A549 (cell line): ENCODE data around the gene FOCAD. TPM values are rescaled to one million over a fixed set of nuclear protein-coding genes. Genes with fewer than 3 reads are reported as not detected.

ENCODE experiments used
- ATAC-seq, 2 experiments: fragments of 200-7000 bp in 1 of 2; fragments of >200 bp in 1 of 2; cut with Nextera tagmentation in 1 of 2; cut with Tn5 transposase in 1 of 2; 3 replicates each; pipeline versions ENCODE4 v1.8.0 to v1.9.1; 2018 to 2020; ENCODE audit warnings: mild to moderate bottlenecking in 1 of 2, moderate library complexity in 1 of 2
- CTCF ChIA-PET: fragments of 300-600 bp; sonication (Branson Sonifier 250); formaldehyde crosslinking; extraction: SDS; loops from one replicate; lab custom pipeline; 2021; ENCODE audit warnings: antibody characterized with exemption, inconsistent platforms; lab: Yijun Ruan, JAX
- POLR2A ChIA-PET: fragments of 350-600 bp; formaldehyde crosslinking; extraction: SDS; loops from one replicate; lab custom pipeline; 2021; ENCODE audit warnings: antibody characterized with exemption, inconsistent platforms; lab: Yijun Ruan, JAX
- DNase-seq, 2 experiments: peaks; one replicate each; pipeline versions ENCODE4 v3.0.0 to v3.0.0-alpha.2; 2011 to 2016; ENCODE audit warnings: low read depth in 1 of 2, low spot score in 1 of 2
- FAIRE-seq: peaks from 2 replicates; lab custom pipeline; 2011; peaks lifted over from hg19 to GRCh38; lab: Jason Lieb, UNC
- H3K27ac ChIP-seq, 2 experiments: fragments of >200 bp; sonication (Bioruptor Twin); formaldehyde crosslinking; 3 replicates each; pipeline ENCODE4 v1.5.1; 2016 to 2017
- H3K4me1 ChIP-seq: fragments of >200 bp; sonication (Bioruptor Twin); formaldehyde crosslinking; 3 replicates; pipeline ENCODE4 v1.6.1; 2016
- H3K4me2 ChIP-seq: fragments of >200 bp; sonication (Bioruptor Twin); formaldehyde crosslinking; 3 replicates; pipeline ENCODE4 v1.6.1; 2016
- H3K4me3 ChIP-seq: fragments of >200 bp; sonication (Bioruptor Twin); formaldehyde crosslinking; 3 replicates; pipeline ENCODE4 v1.5.1; 2016
- H3K9me3 ChIP-seq: fragments of >200 bp; sonication (Bioruptor Twin); formaldehyde crosslinking; 3 replicates; pipeline ENCODE4 v1.6.1; 2016
- CBX2 ChIP-seq: fragments of 200-600 bp; sonication (generic); IDR thresholded peaks from 2 replicates; pipeline ENCODE4 v1.6.1; 2016; ENCODE audit warnings: low read depth, mild to moderate bottlenecking, borderline replicate concordance
- CBX8 ChIP-seq: fragments of 200-600 bp; sonication (generic); IDR thresholded peaks from 2 replicates; pipeline ENCODE4 v1.6.1; 2016
- CHD2 ChIP-seq: fragments of 150-350 bp; IDR thresholded peaks from 2 replicates; pipeline ENCODE4 v1.6.1; 2014; ENCODE audit warnings: low read length; ENCODE audit not compliant: partially characterized antibody
- CHD4 ChIP-seq: fragments of 200-600 bp; sonication (generic); IDR thresholded peaks from 2 replicates; pipeline ENCODE4 v1.6.1; 2016; ENCODE audit warnings: antibody characterized with exemption, mild to moderate bottlenecking, borderline replicate concordance
- EHMT2 ChIP-seq: fragments of 200-600 bp; sonication (generic); IDR thresholded peaks from 2 replicates; pipeline ENCODE4 v1.6.1; 2016; ENCODE audit warnings: antibody characterized with exemption, low read depth, mild to moderate bottlenecking, moderate library complexity
- ESRRA ChIP-seq: fragments of 150-350 bp; IDR thresholded peaks from 2 replicates; pipeline ENCODE4 v1.6.1; 2014; ENCODE audit warnings: mild to moderate bottlenecking, low read length, borderline replicate concordance
- FOSL2 ChIP-seq, 2 experiments: fragments of 450-650 bp in 1 of 2; fragments of >200 bp in 1 of 2; sonication (Bioruptor Twin) in 1 of 2; formaldehyde crosslinking; IDR thresholded peaks; 2 replicates each; pipeline versions ENCODE4 v1.5.0 to v1.6.1; 2016 to 2020; ENCODE audit warnings: mild to moderate bottlenecking in 1 of 2, moderate library complexity in 1 of 2
- HDAC2 ChIP-seq: fragments of 200-600 bp; sonication (generic); IDR thresholded peaks from 2 replicates; pipeline ENCODE4 v1.6.1; 2016
- HEYL ChIP-seq: fragments of 250-450 bp; sonication (Bioruptor Pico); IDR thresholded peaks from 2 replicates; pipeline ENCODE4 v1.8.0; 2021; ENCODE audit warnings: mild to moderate bottlenecking, moderate library complexity
- HOXA7 ChIP-seq: fragments of 250-450 bp; sonication (Bioruptor Pico); IDR thresholded peaks from 2 replicates; pipeline ENCODE4 v1.5.0; 2020; ENCODE audit warnings: mild to moderate bottlenecking, moderate library complexity
- HOXB5 ChIP-seq: fragments of 250-450 bp; sonication (Bioruptor Pico); IDR thresholded peaks from 2 replicates; pipeline ENCODE4 v1.5.0; 2020; ENCODE audit warnings: mild to moderate bottlenecking, moderate library complexity
- JUN ChIP-seq, 2 experiments: fragments of >200 bp; sonication (Bioruptor Twin); formaldehyde crosslinking; IDR thresholded peaks; 2 replicates in 1 of 2; 3 replicates in 1 of 2; pipeline ENCODE4 v1.6.1; 2016 to 2017
- KDM1A ChIP-seq: fragments of 200-600 bp; sonication (generic); IDR thresholded peaks from 2 replicates; pipeline ENCODE4 v1.6.1; 2016; ENCODE audit warnings: low read depth, mild to moderate bottlenecking
- MAFK ChIP-seq: fragments of 450-650 bp; IDR thresholded peaks from 2 replicates; pipeline ENCODE4 v1.6.1; 2014; ENCODE audit not compliant: partially characterized antibody
- MYC ChIP-seq: IDR thresholded peaks from 2 replicates; pipeline ENCODE4 v1.6.1; 2012; ENCODE audit warnings: mild to moderate bottlenecking, inconsistent platforms, low read length, improper control_type of control experiment, borderline replicate concordance
- NPAS2 ChIP-seq: fragments of 250-450 bp; sonication (Bioruptor Pico); IDR thresholded peaks from 2 replicates; pipeline ENCODE4 v1.8.0; 2022; ENCODE audit warnings: mild to moderate bottlenecking, moderate library complexity, borderline replicate concordance
- POLR2AphosphoS2 ChIP-seq: conservative IDR thresholded peaks from 2 replicates; pipeline ENCODE4 v1.6.1; 2012; ENCODE audit warnings: low read length, improper control_type of control experiment, inconsistent platforms
- RAD21 ChIP-seq, 2 experiments: fragments of >200 bp in 1 of 2; sonication (Bioruptor Twin) in 1 of 2; formaldehyde crosslinking in 1 of 2; IDR thresholded peaks in 1 of 2; conservative IDR thresholded peaks in 1 of 2; 2 replicates in 1 of 2; 3 replicates in 1 of 2; pipeline ENCODE4 v1.6.1; 2012 to 2018; ENCODE audit warnings: inconsistent platforms in 1 of 2
- RFX5 ChIP-seq: fragments of 450-650 bp; IDR thresholded peaks from 2 replicates; pipeline ENCODE4 v1.7.1; 2014; ENCODE audit warnings: antibody characterized with exemption, mild to moderate bottlenecking, moderate library complexity
- ZC3H11A ChIP-seq: fragments of 450-650 bp; IDR thresholded peaks from 2 replicates; pipeline ENCODE4 v1.6.1; 2014; ENCODE audit warnings: antibody characterized with exemption, mild to moderate bottlenecking
- ZNF302 ChIP-seq: fragments of 250-450 bp; sonication (Bioruptor Pico); IDR thresholded peaks from 2 replicates; pipeline ENCODE4 v1.9.0; 2021; ENCODE audit warnings: inconsistent platforms, mild to moderate bottlenecking, moderate library complexity
- ZSCAN20 ChIP-seq: fragments of 250-450 bp; sonication (Bioruptor Pico); IDR thresholded peaks from 2 replicates; pipeline ENCODE4 v1.8.0; 2022; ENCODE audit warnings: mild to moderate bottlenecking, moderate library complexity
- WGBS: methylation state at CpG from one replicate; pipeline ENCODE4 v1.1.6; 2017; ENCODE audit errors: missing lambda C conversion rate; 5-methylcytosine and 5-hydroxymethylcytosine counted together
- polyA plus RNA-seq, 4 experiments: library from polyadenylated mRNA; depleted of rRNA in 3 of 4; stranded (reverse); fragments of >200 nt; fragmentation: RNase III in 1 of 4; extraction: RNeasy Plus Mini Kit Qiagen cat#74134 plus additional on column Dnase treatment in 1 of 4; gene quantifications; 2 replicates in 3 of 4; 3 replicates in 1 of 4; pipeline ENCODE4 v1.2.3, GENCODE V29; 2011 to 2017
- TF ChIP-seq, protein P1 (sequence below): IDR thresholded peaks from 2 replicates; pipeline ENCODE4 v1.6.1; 2012; ENCODE audit warnings: low read depth, borderline replicate concordance
- TF ChIP-seq, protein P2 (sequence below): fragments of 150-350 bp; IDR thresholded peaks from 2 replicates; pipeline ENCODE4 v1.6.1; 2014; ENCODE audit warnings: low read depth, mild to moderate bottlenecking, low read length
- TF ChIP-seq, protein P3 (sequence below): fragments of 450-650 bp; IDR thresholded peaks from 2 replicates; pipeline ENCODE4 v1.6.1; 2014; ENCODE audit warnings: antibody characterized with exemption
- TF ChIP-seq, protein P4 (sequence below): IDR thresholded peaks from 2 replicates; pipeline ENCODE4 v1.6.1; 2012
- TF ChIP-seq, protein P5 (sequence below): fragments of >200 bp; sonication (Bioruptor Twin); formaldehyde crosslinking; IDR thresholded peaks from 3 replicates; pipeline ENCODE4 v1.6.1; 2016
- TF ChIP-seq, protein P6 (sequence below): fragments of 250-450 bp; sonication (Bioruptor Pico); IDR thresholded peaks from 2 replicates; pipeline ENCODE4 v1.5.0; 2021; ENCODE audit warnings: mild to moderate bottlenecking, moderate library complexity, borderline replicate concordance

The FOCAD gene
- polyA plus RNA-seq, 2 of the 4 experiments (the other 2 are of a cell fraction): 22.0 to 53.8 TPM

DNA sequence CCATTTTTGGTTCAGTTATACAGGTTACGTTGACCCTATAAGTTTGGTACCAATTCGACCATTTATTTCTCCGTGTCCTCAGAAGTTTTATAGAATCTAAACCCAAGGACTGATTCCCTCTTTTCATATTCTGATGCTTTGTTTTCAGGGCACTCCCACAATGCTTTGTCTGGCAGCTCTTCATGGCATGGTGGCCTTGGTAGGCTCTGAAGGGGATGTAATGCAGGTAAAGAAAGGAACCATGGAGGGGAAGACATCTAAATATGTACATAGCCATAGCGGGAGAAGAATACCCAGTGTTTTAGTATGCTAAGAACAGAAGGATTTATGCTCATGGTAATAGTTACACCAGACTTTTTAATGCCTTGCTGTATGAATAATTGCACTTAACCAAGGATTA lies 264.6 kb downstream of the FOCAD start:
- H3K27ac ChIP-seq: no peak overlapping the region
- TF ChIP-seq HOXA7 (CRISPR knock-in tag) (no peak), RAD21 (conservative IDR thresholded peaks at IDR 0.05 in 1 of 2, IDR thresholded peaks at IDR 0.05 in 1 of 2) (no peak), ESRRA (no peak), EHMT2 (no peak), HOXB5 (CRISPR knock-in tag) (no peak), JUN (IDR thresholded peaks at IDR 0.05) (no peak), POLR2AphosphoS2 (no peak), HEYL (no peak), RFX5 (no peak), CBX8 (no peak), ZC3H11A (no peak), CBX2 (no peak), ZSCAN20 (CRISPR knock-in tag) (no peak), CHD2 (no peak)
- TF ChIP-seq, protein P1, sequence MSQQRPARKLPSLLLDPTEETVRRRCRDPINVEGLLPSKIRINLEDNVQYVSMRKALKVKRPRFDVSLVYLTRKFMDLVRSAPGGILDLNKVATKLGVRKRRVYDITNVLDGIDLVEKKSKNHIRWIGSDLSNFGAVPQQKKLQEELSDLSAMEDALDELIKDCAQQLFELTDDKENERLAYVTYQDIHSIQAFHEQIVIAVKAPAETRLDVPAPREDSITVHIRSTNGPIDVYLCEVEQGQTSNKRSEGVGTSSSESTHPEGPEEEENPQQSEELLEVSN: no peak
- TF ChIP-seq, protein P2, sequence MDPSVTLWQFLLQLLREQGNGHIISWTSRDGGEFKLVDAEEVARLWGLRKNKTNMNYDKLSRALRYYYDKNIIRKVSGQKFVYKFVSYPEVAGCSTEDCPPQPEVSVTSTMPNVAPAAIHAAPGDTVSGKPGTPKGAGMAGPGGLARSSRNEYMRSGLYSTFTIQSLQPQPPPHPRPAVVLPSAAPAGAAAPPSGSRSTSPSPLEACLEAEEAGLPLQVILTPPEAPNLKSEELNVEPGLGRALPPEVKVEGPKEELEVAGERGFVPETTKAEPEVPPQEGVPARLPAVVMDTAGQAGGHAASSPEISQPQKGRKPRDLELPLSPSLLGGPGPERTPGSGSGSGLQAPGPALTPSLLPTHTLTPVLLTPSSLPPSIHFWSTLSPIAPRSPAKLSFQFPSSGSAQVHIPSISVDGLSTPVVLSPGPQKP: no peak
- TF ChIP-seq, protein P3, sequence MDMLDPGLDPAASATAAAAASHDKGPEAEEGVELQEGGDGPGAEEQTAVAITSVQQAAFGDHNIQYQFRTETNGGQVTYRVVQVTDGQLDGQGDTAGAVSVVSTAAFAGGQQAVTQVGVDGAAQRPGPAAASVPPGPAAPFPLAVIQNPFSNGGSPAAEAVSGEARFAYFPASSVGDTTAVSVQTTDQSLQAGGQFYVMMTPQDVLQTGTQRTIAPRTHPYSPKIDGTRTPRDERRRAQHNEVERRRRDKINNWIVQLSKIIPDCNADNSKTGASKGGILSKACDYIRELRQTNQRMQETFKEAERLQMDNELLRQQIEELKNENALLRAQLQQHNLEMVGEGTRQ: no peak
- TF ChIP-seq, protein P4, sequence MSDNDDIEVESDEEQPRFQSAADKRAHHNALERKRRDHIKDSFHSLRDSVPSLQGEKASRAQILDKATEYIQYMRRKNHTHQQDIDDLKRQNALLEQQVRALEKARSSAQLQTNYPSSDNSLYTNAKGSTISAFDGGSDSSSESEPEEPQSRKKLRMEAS: no peak
- no peak for FAIRE-seq
- no peaks in the 10 kb centered on the region for H3K9me3 ChIP-seq
- WGBS: 94% methylated on average over 4 of the region's 4 CpGs
- CTCF ChIA-PET: interaction anchor here (1.1 kb wide), 1 partner anchor 162 kb away, joined by 4 read pairs; no protein-coding TSS in a partner anchor
- H3K4me1 ChIP-seq: no peaks in the 10 kb centered on the region
- H3K4me3 ChIP-seq: no peak overlapping the region
- POLR2A ChIA-PET: no interaction called here
- ATAC-seq: no peak
- DNase-seq: no peak
- H3K4me2 ChIP-seq: no peak overlapping the region

DNA sequence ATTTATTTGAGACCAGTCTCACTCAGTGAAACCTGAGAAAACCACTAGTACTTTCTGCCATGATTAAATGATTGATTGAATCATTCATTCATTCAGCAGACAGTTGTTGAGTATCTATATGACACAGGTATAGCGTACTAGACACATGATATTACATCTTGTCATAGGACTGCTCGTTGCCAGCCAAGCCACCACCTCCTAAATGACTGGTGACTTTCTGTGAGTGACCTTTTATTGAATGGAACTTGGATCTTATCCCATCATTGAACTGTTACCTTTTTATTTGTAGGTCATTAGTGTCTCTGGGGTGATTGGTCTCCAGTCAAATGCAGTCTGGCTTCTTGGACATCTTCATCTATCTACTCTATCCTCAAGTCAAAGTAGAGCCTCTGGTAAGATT lies 266.6 kb downstream of the FOCAD start:
- WGBS: 81% methylated on average over 2 of the region's 2 CpGs
- FAIRE-seq (no peak), ATAC-seq (no peak), DNase-seq (no peak)
- H3K9me3 ChIP-seq: no peaks in the 10 kb centered on the region
- no peak overlapping the region for H3K4me2 ChIP-seq
- CTCF ChIA-PET: interaction anchor here (1.4 to 2.5 kb wide), 2 partner anchors 9 to 160 kb away, joined by 4 to 14 read pairs; no protein-coding TSS in a partner anchor
- POLR2A ChIA-PET: no interaction called here
- H3K27ac ChIP-seq: no peak overlapping the region
- no peak overlapping the region for H3K4me3 ChIP-seq
- no peaks in the 10 kb centered on the region for H3K4me1 ChIP-seq
- TF ChIP-seq, protein P4: no peak
- no peak for TF ChIP-seq ZNF302 (CRISPR knock-in tag)
- TF ChIP-seq HEYL: no peak
- no peak for TF ChIP-seq KDM1A
- no peak for TF ChIP-seq HDAC2
- TF ChIP-seq MYC: no peak
- no peak for TF ChIP-seq FOSL2 (IDR thresholded peaks at IDR 0.05)
- no peak for TF ChIP-seq FOSL2 (CRISPR knock-in tag; IDR thresholded peaks at IDR 0.05)
- TF ChIP-seq NPAS2: no peak
- TF ChIP-seq, protein P1: no peak
- no peak for TF ChIP-seq MAFK
- TF ChIP-seq, protein P5, sequence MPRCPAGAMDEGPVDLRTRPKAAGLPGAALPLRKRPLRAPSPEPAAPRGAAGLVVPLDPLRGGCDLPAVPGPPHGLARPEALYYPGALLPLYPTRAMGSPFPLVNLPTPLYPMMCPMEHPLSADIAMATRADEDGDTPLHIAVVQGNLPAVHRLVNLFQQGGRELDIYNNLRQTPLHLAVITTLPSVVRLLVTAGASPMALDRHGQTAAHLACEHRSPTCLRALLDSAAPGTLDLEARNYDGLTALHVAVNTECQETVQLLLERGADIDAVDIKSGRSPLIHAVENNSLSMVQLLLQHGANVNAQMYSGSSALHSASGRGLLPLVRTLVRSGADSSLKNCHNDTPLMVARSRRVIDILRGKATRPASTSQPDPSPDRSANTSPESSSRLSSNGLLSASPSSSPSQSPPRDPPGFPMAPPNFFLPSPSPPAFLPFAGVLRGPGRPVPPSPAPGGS: no peak
- TF ChIP-seq, protein P6, sequence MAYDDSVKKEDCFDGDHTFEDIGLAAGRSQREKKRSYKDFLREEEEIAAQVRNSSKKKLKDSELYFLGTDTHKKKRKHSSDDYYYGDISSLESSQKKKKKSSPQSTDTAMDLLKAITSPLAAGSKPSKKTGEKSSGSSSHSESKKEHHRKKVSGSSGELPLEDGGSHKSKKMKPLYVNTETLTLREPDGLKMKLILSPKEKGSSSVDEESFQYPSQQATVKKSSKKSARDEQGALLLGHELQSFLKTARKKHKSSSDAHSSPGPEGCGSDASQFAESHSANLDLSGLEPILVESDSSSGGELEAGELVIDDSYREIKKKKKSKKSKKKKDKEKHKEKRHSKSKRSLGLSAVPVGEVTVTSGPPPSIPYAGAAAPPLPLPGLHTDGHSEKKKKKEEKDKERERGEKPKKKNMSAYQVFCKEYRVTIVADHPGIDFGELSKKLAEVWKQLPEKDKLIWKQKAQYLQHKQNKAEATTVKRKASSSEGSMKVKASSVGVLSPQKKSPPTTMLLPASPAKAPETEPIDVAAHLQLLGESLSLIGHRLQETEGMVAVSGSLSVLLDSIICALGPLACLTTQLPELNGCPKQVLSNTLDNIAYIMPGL (CRISPR knock-in tag): no peak
- TF ChIP-seq CHD4: no peak
- no peak for TF ChIP-seq RAD21 (conservative IDR thresholded peaks at IDR 0.05 in 1 of 2, IDR thresholded peaks at IDR 0.05 in 1 of 2)
